ENCODE results near the gene ZDHHC11B.
"Not testable (repeated sequence)": the region's sequence is repeated elsewhere in the genome, so short reads cannot be mapped to it uniquely, and the experiment has no call there.

Gene ZDHHC11B

DNA sequence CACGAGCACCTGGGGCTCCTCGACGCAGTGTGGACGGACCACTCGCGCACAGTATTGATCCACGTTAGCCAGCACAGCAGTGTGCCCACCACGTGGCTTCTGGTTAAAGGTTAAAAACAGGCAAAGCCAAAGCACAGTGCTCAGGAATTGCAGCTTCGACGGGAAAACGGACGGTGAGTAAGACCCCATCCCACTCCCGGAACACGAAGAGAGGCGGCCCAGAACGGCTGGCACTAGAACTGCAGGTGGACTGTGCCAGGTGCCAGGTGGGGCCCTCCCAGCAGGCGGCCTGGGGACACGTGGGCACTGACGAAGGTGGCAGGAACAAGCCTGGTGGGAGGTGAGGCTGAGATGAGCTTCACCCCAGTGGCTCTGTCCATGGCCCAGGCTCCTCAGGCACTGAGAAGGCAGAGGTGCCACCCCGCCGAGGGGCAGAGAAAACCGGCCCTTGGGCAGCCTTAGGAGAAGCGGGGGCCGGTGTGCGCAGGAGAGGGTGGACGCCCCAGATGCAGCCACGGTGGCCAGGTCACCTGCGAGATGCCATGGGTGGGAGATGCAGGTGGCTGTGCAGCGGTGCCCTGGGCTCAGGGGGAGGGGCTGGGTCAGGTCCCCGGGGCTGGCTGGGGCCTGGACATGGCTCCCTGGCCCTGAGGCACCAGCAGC lies 96.0 kb downstream of the ZDHHC11B start:
- not testable (repeated sequence) for DNase-seq (ENCODE audit: low read depth in 2 of 2, low spot score in 1 of 2)

- DNase-seq (ENCODE audit: low read depth in 2 of 2, low spot score in 1 of 2) = not testable (repeated sequence)
Observed at GRCh38 chr5:686936-687335, 97.6 kb downstream of the ZDHHC11B start.

DNA sequence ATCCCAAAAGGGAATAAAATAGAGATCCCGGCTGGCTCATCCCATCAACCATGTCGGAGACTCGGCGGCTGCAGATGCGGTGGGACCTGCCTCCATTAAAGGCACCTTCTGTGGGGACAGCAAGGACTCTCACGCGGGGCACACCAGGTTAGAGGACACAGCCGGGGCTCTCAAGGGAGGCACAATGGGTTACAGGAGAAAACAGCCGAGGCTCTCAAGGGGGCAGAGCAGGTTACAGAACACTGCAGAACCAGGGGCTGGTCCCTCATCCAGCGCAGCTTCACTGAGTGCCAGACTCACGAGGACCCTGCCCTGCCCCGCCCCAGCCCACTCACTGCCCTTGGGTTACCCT lies 98.4 kb downstream of the ZDHHC11B start:
- not testable (repeated sequence) for DNase-seq (ENCODE audit: low read depth in 2 of 2, low spot score in 1 of 2)

GRCh38 chr5:685262-686171 lies 99.0 kb downstream of the ZDHHC11B start:
- DNase-seq (ENCODE audit: low read depth in 2 of 2, low spot score in 1 of 2) = no peak

DNA sequence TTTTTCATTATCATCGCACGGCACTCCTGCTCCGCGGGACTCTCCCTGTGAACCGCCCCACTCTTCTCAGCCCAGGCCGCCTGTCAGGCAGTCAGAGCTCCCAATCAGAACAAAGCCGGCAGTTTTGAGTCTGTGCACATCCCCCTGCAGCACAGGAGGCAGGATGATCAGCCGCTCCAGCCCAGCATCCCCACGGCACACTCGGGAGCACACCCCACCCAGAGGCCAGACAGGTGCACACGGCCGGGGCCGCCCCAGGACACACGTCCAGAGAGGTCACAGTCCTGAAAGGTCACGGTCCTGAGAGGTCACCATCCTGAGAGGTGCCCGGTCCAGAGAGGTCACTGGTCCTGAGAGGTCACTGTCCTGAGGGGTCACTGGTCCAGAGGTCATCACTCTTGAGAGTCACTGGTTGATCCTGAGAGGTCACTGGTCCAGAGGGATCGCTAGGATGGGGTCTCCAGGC lies 99.7 kb downstream of the ZDHHC11B start:
- no peak for DNase-seq (ENCODE audit: low read depth in 2 of 2, low spot score in 1 of 2)

- DNase-seq (ENCODE audit: low read depth in 2 of 2, low spot score in 1 of 2) = no peak
Observed at GRCh38 chr5:683551-684481, 100.7 kb downstream of the ZDHHC11B start.

- DNase-seq (ENCODE audit: low read depth in 2 of 2, low spot score in 1 of 2) = not testable (repeated sequence)
Observed at GRCh38 chr5:682651-683358, 101.7 kb downstream of the ZDHHC11B start.

DNA sequence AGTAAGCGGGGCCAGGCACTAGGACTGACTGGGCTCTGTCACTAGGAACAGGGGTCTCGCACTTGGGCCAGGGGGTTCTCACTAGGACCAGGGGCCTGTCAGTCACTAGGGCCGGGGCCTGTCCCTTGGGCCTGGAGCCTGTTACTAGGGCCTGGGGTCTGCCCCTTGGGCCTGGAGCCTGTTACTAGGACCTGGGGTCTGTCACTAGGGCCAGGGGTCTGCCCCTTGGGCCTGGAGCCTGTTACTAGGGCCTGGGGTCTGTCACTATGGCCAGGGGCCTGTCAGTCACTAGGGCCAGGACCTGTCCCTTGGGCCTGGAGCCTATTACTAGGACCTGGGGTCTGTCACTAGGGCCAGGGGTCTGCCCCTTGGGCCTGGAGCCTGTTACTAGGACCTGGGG lies 102.3 kb downstream of the ZDHHC11B start:
- not testable (repeated sequence) for DNase-seq (ENCODE audit: low read depth in 2 of 2, low spot score in 1 of 2)

DNA sequence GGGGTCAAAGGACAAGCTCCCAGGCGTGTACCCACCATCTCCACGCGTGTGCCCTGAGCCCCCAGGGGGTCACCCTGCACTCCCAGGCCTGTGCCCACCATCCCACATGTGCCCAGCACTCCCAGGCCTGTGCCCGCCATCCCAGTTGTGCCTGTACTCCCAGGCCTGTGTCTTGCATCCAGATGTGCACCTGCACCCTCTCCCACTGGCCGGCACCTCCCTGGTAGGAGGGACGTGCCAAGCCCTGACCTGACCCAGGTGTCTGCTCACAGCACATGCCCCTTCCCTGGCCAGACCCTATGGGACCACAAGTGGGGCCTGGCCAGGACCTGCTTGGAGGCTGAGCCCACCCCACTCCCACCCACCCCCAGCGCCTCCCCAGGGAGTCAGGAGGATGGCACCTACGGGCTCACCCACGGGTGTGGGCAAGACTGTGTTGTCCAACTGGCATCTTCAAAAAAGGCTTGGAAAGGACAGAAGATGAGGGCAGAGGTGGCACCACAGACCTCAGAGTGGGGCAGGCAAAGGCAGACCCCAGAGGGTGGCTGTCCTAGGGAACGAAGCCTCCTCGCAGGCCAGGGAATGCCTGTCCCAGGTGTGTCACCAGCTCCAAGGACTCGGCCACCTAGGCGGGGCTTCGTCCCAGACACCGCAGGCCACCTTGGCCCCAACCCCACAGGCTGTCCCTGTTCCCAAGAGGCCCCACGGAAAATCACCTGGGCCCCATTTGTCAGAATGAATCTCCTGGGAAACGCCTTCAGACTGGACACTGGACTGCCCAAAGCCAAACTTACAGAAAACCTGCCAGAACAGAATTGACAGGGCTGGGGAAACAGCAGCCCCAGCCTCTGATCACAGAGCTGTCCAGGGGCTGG lies 103.0 kb downstream of the ZDHHC11B start:
- DNase-seq (ENCODE audit: low read depth in 2 of 2, low spot score in 1 of 2) = not testable (repeated sequence)

DNA sequence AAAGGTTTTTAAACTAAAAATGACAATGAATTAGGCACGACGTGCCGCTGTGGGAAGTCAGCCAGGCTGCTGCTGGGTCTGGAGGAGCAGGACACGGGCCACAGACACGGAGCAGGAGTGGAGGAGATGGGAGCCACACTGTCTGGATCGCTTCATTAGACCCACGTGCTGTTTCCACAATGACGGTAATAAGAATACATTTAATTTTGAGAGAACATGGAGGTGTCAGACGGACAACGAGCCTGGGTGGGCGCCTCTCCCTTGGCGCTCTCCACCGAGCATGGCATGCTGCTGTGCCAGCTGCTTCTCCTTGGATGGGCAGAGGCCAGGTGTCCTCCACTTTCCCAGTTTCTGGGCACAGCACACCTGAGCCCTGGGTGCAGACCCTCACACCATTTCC lies 103.7 kb downstream of the ZDHHC11B start:
- DNase-seq (ENCODE audit: low read depth in 2 of 2, low spot score in 1 of 2) = not testable (repeated sequence)

DNA sequence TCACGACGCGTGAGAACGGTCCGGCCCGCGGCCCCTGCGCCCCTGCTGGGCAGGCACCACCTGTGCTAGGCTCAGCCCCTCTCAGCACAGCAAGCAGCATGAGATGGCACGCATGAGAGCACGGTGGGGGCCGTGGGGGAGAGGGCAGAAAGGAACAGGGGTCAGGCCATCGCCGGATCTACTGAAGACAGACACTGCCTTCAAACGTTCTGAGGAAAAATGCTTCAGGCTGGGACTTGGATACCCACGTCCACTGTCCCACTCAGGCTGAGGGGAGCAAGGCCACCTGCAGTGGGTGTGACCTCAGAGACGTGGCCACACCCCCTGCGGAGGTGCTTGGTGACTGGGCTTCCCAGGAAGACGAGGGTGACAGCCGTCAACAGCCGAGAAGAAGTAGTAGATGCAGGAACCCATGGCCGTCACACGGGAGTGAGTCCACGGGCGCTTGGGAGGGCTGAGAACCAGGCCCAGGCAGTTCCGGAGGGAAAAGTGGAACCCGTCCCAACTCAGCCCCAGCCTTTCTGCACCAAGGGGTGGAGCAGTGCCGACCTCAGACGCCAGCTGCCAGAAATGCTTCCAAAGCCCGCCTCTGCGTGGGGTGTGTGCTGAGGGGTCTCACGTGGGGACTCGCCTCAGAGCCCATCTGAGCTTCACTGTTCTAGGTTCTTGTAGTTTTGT lies 104.3 kb downstream of the ZDHHC11B start:
- not testable (repeated sequence) for DNase-seq (ENCODE audit: low read depth in 2 of 2, low spot score in 1 of 2)

DNA sequence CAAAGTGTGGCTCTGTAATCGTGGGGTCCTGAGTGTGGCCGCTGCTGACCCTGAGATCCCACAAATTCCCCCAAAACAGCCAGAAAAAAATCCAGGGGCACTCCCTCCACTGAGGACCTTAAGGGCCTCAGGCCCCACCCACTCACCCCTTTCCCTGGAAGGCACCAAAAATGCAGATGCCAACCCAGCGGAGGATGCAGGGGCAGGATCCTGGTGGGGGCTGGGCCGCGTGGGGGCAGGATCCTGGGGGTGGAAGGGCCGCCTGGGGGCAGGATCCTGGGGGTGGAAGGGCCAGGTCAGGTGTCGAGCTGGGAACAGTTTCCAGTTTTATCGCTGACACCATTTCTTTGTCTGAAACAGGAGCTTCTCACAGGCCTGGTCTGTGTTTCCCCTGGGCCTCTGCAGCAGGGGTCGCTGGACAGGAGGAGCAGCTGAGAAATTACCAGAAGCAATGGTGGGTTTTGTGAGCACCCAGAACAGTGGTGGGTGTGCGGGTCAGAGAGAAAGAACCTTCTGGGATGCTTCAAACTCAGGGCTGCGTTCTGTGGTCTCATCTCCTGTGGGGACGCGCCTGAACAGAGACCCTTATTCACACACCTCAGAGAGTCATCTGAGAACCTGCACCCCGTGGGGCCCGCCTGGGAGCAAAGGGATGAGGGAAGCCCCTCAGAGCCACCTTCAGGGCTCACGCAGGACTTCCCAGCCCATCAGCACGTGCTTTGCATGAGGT lies 105.2 kb downstream of the ZDHHC11B start:
- not testable (repeated sequence) for DNase-seq (ENCODE audit: low read depth in 2 of 2, low spot score in 1 of 2)

GRCh38 chr5:678521-678920 lies 106.0 kb downstream of the ZDHHC11B start:
- DNase-seq (ENCODE audit: low read depth in 2 of 2, low spot score in 1 of 2) = not testable (repeated sequence)

- no peak for DNase-seq (ENCODE audit: low read depth in 2 of 2, low spot score in 1 of 2)
Observed at GRCh38 chr5:677131-678101, 107.1 kb downstream of the ZDHHC11B start.

GRCh38 chr5:676699-677076 lies 107.8 kb downstream of the ZDHHC11B start:
- no peak for DNase-seq (ENCODE audit: low read depth in 2 of 2, low spot score in 1 of 2)

DNA sequence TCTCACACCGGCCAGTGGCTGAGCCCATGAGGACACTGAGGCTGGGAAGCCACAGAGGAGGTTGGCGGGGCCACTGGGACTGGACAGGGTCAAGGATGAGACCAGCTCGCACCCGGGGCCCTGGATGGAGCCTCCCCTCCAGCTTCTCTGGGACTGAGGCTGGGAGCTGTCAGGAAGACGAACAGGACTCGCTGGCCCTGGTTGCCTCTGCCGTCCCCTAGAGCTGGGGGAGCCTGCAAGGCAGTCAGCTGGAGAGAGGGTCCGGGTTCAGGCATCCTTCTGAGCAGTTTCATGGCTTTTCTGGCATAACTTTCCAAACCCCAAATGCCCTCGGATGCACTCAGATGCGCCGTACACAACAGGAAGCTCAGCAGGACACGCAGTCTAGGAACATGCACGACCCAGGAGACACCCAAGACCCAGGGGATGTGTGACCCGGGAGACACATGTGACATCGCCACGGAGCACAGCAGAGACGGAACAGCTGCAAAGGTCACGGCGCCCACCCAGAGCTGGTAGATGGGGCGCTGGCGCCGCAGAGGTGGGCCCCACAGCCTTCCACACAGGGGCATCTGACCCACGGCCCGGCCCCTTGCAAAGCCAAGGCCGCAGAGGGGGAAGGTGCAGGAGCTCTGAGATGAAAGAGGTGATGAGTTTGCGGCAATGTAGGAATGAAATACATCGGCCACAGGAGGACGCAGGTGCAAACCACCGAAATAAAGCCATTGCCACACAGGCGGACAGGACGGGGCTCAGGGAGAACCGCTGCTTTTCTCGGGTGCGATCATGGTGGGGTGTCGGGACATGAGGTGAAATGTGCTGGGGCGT lies 108.4 kb downstream of the ZDHHC11B start:
- no peak for DNase-seq (ENCODE audit: low read depth in 2 of 2, low spot score in 1 of 2)
